Ascending aorta (tissue), 2 donors: ENCODE results near the gene BTBD2. TPM values are rescaled to one million over a fixed set of nuclear protein-coding genes. Genes with fewer than 3 reads are reported as not detected.

Experiments
- DNase-seq, 2 donors: peaks; one replicate each; pipeline ENCODE4 v3.0.0-alpha.2; 2019; ENCODE audit warnings: low spot score in 2 of 2
- H3K27ac ChIP-seq, 2 donors: fragments of 200-600 bp; sonication (generic); one replicate each; pipeline ENCODE4 v1.5.1; 2016 to 2017; ENCODE audit warnings: mild to moderate bottlenecking in 1 of 2
- H3K27me3 ChIP-seq: fragments of 200-600 bp; sonication (generic); one replicate; pipeline ENCODE4 v1.5.1; 2017
- H3K36me3 ChIP-seq, 2 donors: fragments of 200-600 bp; sonication (generic); one replicate each; pipeline ENCODE4 v1.5.1; 2016
- H3K4me1 ChIP-seq, 2 donors: fragments of 200-600 bp; sonication (generic); one replicate each; pipeline ENCODE4 v1.5.1; 2016 to 2017; ENCODE audit warnings: mild to moderate bottlenecking in 1 of 2
- H3K4me3 ChIP-seq, 2 donors: fragments of 200-600 bp; sonication (generic); one replicate each; pipeline ENCODE4 v1.5.1; 2016 to 2017; ENCODE audit warnings: mild to moderate bottlenecking in 1 of 2
- H3K9me3 ChIP-seq, 2 donors: fragments of 200-600 bp; sonication (generic); one replicate each; pipeline ENCODE4 v1.5.1; 2016
- intact Hi-C: fragments of 100-400 bp; cut with DNase I; formaldehyde crosslinking; loops from one replicate; pipeline ENCODE4 v1.15.1; 2023
- total RNA-seq: library from RNA; depleted of rRNA; stranded (reverse); fragments of >200 nt; gene quantifications from one replicate; pipeline ENCODE4 v1.1.0, GENCODE V29; 2016
- TF ChIP-seq, protein P1 (sequence below), 3 experiments: fragments of 200-600 bp in 2 of 3; fragments of 450-650 bp in 1 of 3; sonication (generic) in 2 of 3; IDR thresholded peaks; one replicate each; pipeline ENCODE4 v1.5.1; 2016 to 2019; ENCODE audit warnings: antibody characterized with exemption in 3 of 3, mild to moderate bottlenecking in 1 of 3, moderate library complexity in 1 of 3

The BTBD2 gene
- total RNA-seq, 1 donor from 2014 or later, result 90.1 TPM

DNA sequence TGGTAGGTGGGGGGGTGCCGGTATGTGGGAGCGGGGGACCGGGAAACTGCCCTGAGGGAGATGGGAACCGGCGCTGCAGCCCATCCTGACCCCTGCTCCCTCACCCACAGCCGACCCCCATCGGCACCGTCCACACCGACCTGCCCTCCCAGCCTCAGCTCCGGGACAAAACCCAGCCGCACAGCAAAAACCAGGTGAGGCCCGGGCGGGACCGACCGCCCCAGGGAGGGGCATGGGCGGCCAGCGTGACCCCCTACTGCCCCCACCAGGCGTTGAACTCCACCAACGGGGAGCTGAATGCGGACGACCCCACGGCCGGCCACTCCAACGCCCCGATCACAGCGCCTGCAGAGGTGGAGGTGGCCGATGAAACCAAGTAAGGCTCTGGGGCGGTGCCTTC, 35.9 kb downstream of the BTBD2 start:
- intact Hi-C loops, result no loop called here
- H3K9me3 ChIP-seq, result no peaks in the 10 kb centered on the region
- TF ChIP-seq, protein P1, sequence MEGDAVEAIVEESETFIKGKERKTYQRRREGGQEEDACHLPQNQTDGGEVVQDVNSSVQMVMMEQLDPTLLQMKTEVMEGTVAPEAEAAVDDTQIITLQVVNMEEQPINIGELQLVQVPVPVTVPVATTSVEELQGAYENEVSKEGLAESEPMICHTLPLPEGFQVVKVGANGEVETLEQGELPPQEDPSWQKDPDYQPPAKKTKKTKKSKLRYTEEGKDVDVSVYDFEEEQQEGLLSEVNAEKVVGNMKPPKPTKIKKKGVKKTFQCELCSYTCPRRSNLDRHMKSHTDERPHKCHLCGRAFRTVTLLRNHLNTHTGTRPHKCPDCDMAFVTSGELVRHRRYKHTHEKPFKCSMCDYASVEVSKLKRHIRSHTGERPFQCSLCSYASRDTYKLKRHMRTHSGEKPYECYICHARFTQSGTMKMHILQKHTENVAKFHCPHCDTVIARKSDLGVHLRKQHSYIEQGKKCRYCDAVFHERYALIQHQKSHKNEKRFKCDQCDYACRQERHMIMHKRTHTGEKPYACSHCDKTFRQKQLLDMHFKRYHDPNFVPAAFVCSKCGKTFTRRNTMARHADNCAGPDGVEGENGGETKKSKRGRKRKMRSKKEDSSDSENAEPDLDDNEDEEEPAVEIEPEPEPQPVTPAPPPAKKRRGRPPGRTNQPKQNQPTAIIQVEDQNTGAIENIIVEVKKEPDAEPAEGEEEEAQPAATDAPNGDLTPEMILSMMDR (IDR thresholded peaks at IDR 0.05), result no peak
- no peak for DNase-seq
- no peaks in the 10 kb centered on the region for H3K4me1 ChIP-seq
- no peak overlapping the region for H3K4me3 ChIP-seq
- no peaks in the 10 kb centered on the region for H3K27me3 ChIP-seq
- H3K27ac ChIP-seq, result no peak overlapping the region
- peaks cover 66 to 69% of the 10 kb centered on the region in 2 donors for H3K36me3 ChIP-seq

DNA sequence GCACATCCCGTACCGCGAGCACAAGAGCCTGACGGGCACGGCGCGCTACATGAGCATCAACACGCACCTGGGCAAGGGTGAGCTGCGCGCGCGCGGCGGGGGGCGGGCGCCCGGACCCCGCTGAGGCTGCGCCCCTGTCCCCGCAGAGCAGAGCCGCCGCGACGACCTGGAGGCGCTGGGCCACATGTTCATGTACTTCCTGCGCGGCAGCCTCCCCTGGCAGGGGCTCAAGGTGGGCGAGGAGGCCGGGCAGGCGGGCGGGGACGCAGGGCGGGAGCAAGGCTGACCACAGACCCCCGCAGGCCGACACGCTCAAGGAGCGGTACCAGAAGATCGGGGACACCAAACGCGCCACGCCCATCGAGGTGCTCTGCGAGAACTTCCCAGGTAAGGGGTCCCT, 36.5 kb downstream of the BTBD2 start:
- H3K4me1 ChIP-seq, result no peaks in the 10 kb centered on the region
- no peaks in the 10 kb centered on the region for H3K9me3 ChIP-seq
- peaks cover 62 to 71% of the 10 kb centered on the region in 2 donors for H3K36me3 ChIP-seq
- H3K4me3 ChIP-seq, result no peak overlapping the region
- no peaks in the 10 kb centered on the region for H3K27me3 ChIP-seq
- TF ChIP-seq, protein P1 (IDR thresholded peaks at IDR 0.05), result no peak
- no peak for DNase-seq
- intact Hi-C loops, result no loop called here
- H3K27ac ChIP-seq, result no peak overlapping the region

DNA sequence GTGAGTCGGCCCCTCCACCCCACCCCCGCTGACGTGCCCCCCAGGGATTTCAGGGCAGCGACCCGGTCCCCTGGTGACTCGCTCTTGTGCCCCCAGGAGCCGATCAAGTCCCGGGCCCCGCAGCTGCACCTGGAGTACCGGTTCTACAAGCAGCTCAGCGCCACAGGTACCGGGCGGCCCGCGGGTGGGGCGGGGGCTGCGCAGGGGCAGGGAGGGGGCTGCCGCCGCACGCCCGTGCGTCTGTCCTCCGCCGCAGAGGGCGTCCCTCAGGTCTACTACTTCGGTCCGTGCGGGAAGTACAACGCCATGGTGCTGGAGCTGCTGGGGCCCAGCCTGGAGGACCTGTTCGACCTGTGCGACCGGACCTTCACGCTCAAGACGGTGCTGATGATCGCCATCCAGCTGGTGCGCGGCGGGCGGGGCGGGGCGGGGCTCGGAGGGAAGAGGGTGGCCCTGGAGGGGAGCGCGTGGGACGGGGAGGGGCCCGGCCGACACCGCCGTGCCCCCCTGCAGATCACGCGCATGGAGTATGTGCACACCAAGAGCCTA, 37.1 kb downstream of the BTBD2 start:
- H3K9me3 ChIP-seq, result no peaks in the 10 kb centered on the region
- H3K4me3 ChIP-seq, result no peak overlapping the region
- no peak overlapping the region for H3K27ac ChIP-seq
- peaks cover 62 to 69% of the 10 kb centered on the region in 2 donors for H3K36me3 ChIP-seq
- TF ChIP-seq, protein P1 (IDR thresholded peaks at IDR 0.05), result no peak
- intact Hi-C loops, result no loop called here
- H3K27me3 ChIP-seq, result no peaks in the 10 kb centered on the region
- DNase-seq, result no peak
- H3K4me1 ChIP-seq, result no peaks in the 10 kb centered on the region

DNA sequence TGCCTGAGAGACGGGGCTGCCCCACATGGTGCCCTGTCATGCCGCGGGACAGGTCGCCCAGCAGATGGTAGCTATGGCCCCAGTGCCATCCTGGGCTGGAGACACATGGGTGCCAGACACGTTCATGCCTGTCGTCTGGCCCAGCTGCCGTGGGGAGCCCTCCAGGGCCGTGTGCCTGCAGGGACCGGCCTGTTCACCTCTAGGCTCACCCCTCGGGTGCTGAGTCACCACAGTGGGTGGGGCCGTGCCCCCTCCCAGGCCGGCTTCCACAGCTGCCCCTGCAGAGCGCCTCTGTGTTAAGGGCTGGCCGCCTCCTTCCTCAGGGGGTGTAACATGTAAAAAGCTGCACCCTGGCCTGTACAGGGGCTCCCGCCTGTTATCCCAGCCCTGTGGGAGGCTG, 38.4 kb downstream of the BTBD2 start:
- H3K36me3 ChIP-seq, result peaks cover 53 to 60% of the 10 kb centered on the region in 2 donors
- H3K9me3 ChIP-seq, result no peaks in the 10 kb centered on the region
- TF ChIP-seq, protein P1 (IDR thresholded peaks at IDR 0.05), result no peak
- no peaks in the 10 kb centered on the region for H3K27me3 ChIP-seq
- H3K4me3 ChIP-seq, result no peak overlapping the region
- DNase-seq, result no peak
- intact Hi-C loops, result no loop called here
- no peak overlapping the region for H3K27ac ChIP-seq
- H3K4me1 ChIP-seq, result no peaks in the 10 kb centered on the region

DNA sequence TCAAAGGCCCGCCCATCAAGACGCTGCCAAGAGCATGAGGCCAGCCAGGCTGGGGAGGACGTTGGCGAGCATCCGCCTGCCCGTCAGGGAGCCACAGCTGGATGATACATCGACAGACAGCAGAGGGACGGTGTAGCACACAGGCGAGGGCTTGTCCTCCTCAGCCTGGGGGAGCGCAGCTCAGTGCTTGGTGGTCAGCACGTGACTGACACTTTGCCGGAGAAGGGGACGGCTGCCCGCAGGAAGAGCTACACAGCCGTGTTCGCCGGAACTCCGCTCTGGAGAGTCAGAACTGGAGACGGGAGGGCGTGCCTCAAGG, 40.4 kb downstream of the BTBD2 start:
- H3K27me3 ChIP-seq, result no peaks in the 10 kb centered on the region
- no peak for DNase-seq
- no peak overlapping the region for H3K27ac ChIP-seq
- H3K4me1 ChIP-seq, result no peaks in the 10 kb centered on the region
- TF ChIP-seq, protein P1 (IDR thresholded peaks at IDR 0.05), result no peak
- H3K9me3 ChIP-seq, result no peaks in the 10 kb centered on the region
- no peak overlapping the region for H3K4me3 ChIP-seq
- intact Hi-C loops, result no loop called here
- H3K36me3 ChIP-seq, result peaks cover 43 to 47% of the 10 kb centered on the region in 2 donors
